Fibroblast of the aortic adventitia (primary cell): ENCODE data around the gene CST3. TPM values are rescaled to one million over a fixed set of nuclear protein-coding genes. Genes with fewer than 3 reads are reported as not detected.

ENCODE experiments used
- DNase-seq: peaks from one replicate; pipeline ENCODE4 v3.0.0-alpha.2; 2010; ENCODE audit warnings: low read depth
- H3K4me3 ChIP-seq: 2 replicates; pipeline ENCODE4 v1.5.1; 2011; ENCODE audit warnings: low read depth, mild to moderate bottlenecking, control low read depth, low read length, moderate library complexity
- CTCF ChIP-seq: IDR thresholded peaks from 2 replicates; pipeline ENCODE4 v1.5.1; 2011; ENCODE audit warnings: mild to moderate bottlenecking, low read length, control low read depth, inconsistent platforms; ENCODE audit not compliant: insufficient read depth
- total RNA-seq: library from RNA; depleted of rRNA; stranded (reverse); fragments of >200 nt; gene quantifications from 2 replicates; pipeline ENCODE4 v1.2.3, GENCODE V29; 2012; ENCODE audit warnings: low replicate concordance

CST3 gene
- total RNA-seq, 1 donor = 246 TPM

DNA sequence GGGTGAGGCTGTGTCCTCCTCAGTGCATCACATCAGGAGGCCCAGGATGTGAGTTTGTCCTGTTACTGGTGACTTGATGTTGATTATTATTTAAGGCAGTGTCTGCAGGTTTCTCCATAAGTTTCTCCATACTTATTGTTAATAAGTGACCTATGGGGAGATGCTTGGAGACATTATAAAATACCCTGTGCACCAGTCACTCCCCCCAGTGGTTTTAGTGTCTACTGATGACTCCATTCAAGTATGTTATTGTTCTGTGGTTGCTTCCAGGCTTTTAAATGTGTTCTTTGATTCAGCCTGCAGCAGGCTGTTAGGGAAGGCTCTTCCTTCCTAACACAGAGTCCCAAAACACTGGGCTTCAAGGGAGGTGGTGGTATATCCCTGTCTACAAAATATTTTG is 14.6 kb upstream of the CST3 start:
- H3K4me3 ChIP-seq = no peak overlapping the region
- no peak for TF ChIP-seq CTCF
- DNase-seq = no peak

GRCh38 chr20:23651117-23651516 is 13.4 kb upstream of the CST3 start:
- H3K4me3 ChIP-seq = no peak overlapping the region
- DNase-seq = no peak
- TF ChIP-seq CTCF = no peak

GRCh38 chr20:23649830-23650417 is 12.2 kb upstream of the CST3 start:
- no peak for DNase-seq
- no peak overlapping the region for H3K4me3 ChIP-seq
- no peak for TF ChIP-seq CTCF

GRCh38 chr20:23649242-23649641 is 11.5 kb upstream of the CST3 start:
- no peak for DNase-seq
- no peak overlapping the region for H3K4me3 ChIP-seq
- TF ChIP-seq CTCF = no peak

DNA sequence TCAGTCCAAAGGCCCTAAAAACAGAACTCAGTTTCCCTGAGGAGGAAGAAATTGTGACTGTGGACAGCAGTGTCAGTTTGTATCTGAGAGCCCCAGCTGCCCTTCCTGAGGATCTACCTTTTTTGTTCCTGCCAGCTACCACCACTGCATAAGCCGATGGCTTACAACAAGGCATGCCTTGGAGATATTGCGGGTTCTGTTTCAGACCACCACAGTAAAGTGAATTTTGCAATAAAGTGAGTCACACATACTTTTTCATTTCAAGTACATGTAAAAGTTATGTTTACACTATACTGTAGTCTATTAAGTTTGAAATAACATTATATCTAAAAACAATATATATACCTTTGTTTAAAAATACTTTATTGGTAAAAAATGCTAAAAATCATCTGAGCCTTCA is 9.6 kb upstream of the CST3 start:
- no peak for TF ChIP-seq CTCF
- no peak overlapping the region for H3K4me3 ChIP-seq
- no peak for DNase-seq

GRCh38 chr20:23646106-23646873 is 8.5 kb upstream of the CST3 start:
- TF ChIP-seq CTCF = no peak
- no peak overlapping the region for H3K4me3 ChIP-seq
- DNase-seq = no peak

DNA sequence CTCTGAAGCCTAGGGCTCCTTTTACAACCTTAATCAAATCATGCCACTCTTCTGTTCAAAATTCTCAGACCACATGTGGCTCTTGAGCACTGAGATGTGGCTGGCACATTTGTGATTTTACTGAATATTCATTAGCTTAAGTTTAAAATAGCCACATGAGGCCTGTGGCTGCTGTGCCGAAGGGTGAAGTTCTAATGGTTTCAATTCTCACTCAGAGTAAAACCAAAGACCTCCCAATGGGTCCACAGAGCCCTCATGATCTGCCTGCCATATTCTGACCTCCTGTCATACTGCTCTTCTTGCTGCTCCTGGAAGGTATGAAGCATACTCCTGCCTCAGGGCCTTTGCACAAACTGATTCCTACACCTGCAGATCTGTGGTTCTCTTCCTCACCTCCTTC is 7.8 kb upstream of the CST3 start:
- H3K4me3 ChIP-seq = no peak overlapping the region
- TF ChIP-seq CTCF = no peak
- DNase-seq = no peak
